Bronchial epithelial cell (primary cell): ENCODE data around the gene IL17REL. TPM values are rescaled to one million over a fixed set of nuclear protein-coding genes. Genes with fewer than 3 reads are reported as not detected.

Experiments
- DNase-seq: peaks from one replicate; pipeline ENCODE4 v3.0.0-alpha.2; 2010; ENCODE audit warnings: low read depth
- FAIRE-seq: peaks from 2 replicates; lab custom pipeline; 2011; peaks lifted over from hg19 to GRCh38; lab: Jason Lieb, UNC
- H3K27me3 ChIP-seq: 2 replicates; pipeline ENCODE4 v1.5.1; 2011; ENCODE audit warnings: low read length; ENCODE audit not compliant: control insufficient read depth, insufficient read depth
- H3K36me3 ChIP-seq: 2 replicates; pipeline ENCODE4 v1.5.1; 2011; ENCODE audit warnings: low read length; ENCODE audit not compliant: control insufficient read depth, insufficient read depth
- H3K4me3 ChIP-seq: 2 replicates; pipeline ENCODE4 v1.5.1; 2011; ENCODE audit warnings: mild to moderate bottlenecking, low read depth, low read length, control low read depth
- total RNA-seq: library from RNA; depleted of rRNA; stranded (reverse); fragments of >200 nt; gene quantifications from 2 replicates; pipeline ENCODE4 v1.2.1, GENCODE V29; 2014
- TF ChIP-seq, protein P1 (sequence below): IDR thresholded peaks from 2 replicates; pipeline ENCODE4 v1.5.1; 2011; ENCODE audit warnings: mild to moderate bottlenecking, moderate library complexity, low read length, control low read depth, inconsistent platforms; ENCODE audit not compliant: insufficient read depth, severe bottlenecking

IL17REL gene
- total RNA-seq, 1 donor from 2014 or later, result not detected

DNA sequence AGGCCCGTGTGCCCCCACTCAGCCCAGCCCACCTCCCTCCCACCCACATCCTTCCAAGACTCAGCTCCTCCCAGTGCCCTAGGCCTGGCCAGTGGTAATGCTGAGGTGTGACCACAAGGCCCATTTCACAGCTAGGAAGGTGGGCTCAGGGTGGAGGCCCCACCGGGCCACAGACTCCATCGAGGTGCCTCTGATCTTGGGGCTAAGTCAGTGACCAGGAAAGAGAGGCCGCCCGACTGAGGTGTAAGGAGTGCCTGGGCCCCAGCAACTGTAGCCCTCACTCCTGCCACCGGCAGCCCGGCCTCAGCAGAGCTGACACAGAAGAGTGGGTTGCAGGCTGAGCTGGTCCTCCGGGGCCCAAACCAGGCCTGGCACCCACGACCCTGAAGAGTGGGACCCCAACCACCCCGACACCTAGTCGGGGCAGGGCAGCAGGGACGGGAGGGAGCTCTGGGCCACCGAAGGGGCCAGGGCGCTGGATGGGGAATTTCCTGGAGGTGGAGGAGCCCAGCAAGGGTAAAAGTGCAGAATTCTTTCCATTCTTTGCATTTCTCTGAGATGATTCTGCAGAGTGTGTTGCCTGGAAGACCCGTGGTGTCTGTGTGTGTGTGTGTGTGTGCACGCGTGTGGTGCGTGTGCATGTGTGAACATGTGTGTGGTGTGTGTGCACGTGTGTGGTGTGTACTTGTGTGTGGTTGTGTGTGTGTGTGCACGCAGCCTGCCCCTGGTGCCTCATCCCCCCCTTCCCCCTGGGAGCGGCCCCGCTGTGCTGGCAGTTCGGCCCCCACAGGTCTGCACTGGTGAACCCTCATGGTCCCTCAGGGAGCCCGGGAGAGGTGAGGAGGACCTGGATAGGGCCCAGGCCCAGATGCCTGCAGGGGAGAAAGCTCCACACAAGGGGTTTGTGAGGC is 60.3 kb downstream of the IL17REL start:
- DNase-seq, result peak; percentile 51
- Histone ChIP-seq H3K36me3 (no peaks in the 10 kb centered on the region), H3K4me3 (no peak overlapping the region), H3K27me3 (no peaks in the 10 kb centered on the region)
- TF ChIP-seq, protein P1, sequence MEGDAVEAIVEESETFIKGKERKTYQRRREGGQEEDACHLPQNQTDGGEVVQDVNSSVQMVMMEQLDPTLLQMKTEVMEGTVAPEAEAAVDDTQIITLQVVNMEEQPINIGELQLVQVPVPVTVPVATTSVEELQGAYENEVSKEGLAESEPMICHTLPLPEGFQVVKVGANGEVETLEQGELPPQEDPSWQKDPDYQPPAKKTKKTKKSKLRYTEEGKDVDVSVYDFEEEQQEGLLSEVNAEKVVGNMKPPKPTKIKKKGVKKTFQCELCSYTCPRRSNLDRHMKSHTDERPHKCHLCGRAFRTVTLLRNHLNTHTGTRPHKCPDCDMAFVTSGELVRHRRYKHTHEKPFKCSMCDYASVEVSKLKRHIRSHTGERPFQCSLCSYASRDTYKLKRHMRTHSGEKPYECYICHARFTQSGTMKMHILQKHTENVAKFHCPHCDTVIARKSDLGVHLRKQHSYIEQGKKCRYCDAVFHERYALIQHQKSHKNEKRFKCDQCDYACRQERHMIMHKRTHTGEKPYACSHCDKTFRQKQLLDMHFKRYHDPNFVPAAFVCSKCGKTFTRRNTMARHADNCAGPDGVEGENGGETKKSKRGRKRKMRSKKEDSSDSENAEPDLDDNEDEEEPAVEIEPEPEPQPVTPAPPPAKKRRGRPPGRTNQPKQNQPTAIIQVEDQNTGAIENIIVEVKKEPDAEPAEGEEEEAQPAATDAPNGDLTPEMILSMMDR, result no peak
- peak; percentile 82 for FAIRE-seq

DNA sequence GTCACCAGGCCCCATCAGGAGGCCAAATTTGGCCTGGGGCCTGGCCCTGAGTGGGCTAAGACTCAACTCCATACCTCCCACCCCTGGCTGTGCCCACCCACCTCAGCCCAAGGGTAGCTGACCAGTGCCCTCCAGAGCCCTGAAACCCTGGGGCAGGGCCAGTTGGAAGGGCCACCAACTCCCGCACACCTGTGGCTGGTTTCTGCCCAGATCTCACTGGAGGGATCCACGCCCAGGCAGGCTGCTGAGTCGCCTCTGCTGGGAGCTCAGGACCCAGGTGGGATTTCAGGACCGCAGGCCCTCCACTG is 60.9 kb downstream of the IL17REL start:
- FAIRE-seq (no peak), DNase-seq (no peak)
- TF ChIP-seq, protein P1, result no peak
- Histone ChIP-seq H3K27me3 (no peaks in the 10 kb centered on the region), H3K36me3 (no peaks in the 10 kb centered on the region), H3K4me3 (no peak overlapping the region)

DNA sequence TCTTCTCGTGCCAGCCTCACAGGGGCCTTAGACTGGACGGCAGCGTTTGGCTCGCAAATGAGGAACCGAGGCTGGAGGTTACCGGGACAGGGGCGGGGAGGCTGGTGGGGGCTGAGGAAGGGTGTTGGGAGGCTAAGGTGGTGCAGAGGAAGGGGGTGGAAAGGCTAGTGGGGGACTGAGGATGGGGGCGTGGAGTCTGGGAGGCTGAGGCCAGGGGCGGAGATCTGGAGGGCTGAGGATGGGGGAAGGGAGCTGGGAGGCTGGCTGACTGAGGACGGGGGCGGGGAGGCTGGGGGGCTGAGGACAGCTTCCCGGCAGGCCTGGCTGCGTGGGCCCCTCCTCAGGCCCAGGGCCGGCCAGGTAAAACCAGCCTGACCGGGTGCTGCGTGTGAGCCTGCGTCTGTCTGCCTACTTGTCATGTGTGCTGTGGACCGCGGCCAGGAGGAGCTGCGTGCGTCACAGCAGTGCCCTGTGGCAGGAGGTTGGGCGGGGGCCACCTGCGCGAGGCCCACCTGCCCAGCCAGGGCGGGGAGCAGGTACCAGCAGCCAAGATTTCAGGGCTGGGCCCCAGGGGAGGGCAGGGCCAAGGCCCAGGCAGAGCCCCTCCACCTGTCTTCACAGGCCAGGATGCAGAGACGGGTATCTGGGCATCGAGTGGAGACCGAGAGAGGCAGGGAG is 61.4 kb downstream of the IL17REL start:
- FAIRE-seq (no peak), DNase-seq (peak; percentile 82)
- no peak overlapping the region for H3K4me3 ChIP-seq
- H3K36me3 ChIP-seq, result no peaks in the 10 kb centered on the region
- TF ChIP-seq, protein P1, result no peak
- no peaks in the 10 kb centered on the region for H3K27me3 ChIP-seq

DNA sequence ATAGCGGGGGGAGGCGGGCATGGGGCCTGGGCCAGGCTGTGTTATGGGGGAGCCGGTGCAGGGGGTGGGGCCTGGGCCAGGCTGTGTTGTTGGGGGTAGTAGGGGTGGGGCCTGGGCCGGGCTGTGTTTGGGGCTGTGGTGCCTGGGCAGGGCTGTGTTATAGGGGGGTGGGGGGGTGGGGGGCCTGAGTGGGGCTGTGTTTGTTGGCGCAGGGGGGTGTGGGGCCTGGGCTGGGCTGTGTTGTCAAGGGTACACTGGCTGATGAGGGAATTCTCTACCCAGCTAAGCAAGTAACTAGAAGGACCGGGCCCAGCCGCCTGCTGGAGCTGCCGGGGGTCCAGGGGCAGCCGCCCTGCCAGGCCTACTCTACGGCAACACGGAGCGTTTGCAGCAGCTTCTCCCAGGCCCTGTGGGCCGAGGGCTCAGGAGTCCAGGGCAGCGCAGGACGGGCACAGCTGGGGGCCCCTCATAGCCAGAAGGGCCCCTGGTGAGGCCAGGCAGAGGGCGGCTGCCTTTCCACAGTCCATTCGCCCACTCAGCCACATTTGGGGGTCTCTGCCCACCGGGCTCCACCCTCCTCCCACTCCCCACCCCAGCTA is 62.1 kb downstream of the IL17REL start:
- TF ChIP-seq, protein P1, result no peak
- Histone ChIP-seq H3K4me3 (no peak overlapping the region), H3K27me3 (no peaks in the 10 kb centered on the region), H3K36me3 (no peaks in the 10 kb centered on the region)
- FAIRE-seq (no peak), DNase-seq (no peak)

DNA sequence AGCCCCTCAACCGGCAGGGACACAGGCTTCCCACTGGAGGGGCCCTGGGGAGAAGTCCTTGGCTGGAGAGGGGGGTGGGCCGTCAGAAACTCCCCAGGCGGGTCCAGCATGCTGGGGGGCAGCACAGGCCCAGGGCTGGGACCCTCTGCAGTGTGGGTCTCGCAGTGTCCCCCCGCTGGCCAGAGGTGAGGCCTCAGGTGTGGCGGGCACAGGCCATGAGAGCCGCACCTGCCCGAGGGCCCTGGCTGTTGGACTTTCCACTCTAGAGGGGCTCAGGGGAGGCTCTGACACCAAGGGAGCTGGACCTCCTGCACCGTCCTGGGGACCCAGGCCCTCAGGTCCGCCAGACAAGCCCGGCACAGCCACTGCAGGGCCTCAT is 62.7 kb downstream of the IL17REL start:
- FAIRE-seq (no peak), DNase-seq (no peak)
- Histone ChIP-seq H3K4me3 (no peak overlapping the region), H3K36me3 (no peaks in the 10 kb centered on the region), H3K27me3 (no peaks in the 10 kb centered on the region)
- TF ChIP-seq, protein P1, result no peak
